ENCODE data around the gene CD63.

CD63 gene

GRCh38 chr12:55728939-55729818 is at the start of gene CD63:
Gene CD63, minus strand, starts transcription at chr12:55729009. Its CDS starts 668 bp downstream, at chr12:55728341.
- ChIA-PET CTCF (interaction anchor here (0.6 to 2.3 kb wide), 11 partner anchors 8 to 1394 kb away, joined by 3 to 37 read pairs (median 4); partner anchors contain the start of gene RDH5), POLR2A (interaction anchor here (0.5 to 2.7 kb wide), 20 partner anchors 9 to 474 kb away, joined by 3 to 24 read pairs (median 5); partner anchors contain the start of genes BLOC1S1, DNAJC14, GDF11 and ITGA7)
- Histone ChIP-seq H3K4me3 (ENCODE audit: low read depth, low read length) (peak within 1 kb of the TSS; percentile 77), H3K4me1 (ENCODE audit: control insufficient read depth, insufficient read depth, low read length) (no peaks in the 10 kb centered on the region; the same call in 1 of the 2 replicates), H3K36me3 (ENCODE audit: control insufficient read depth in 2 of 2, insufficient read depth in 1 of 2, low read length in 2 of 2) (peaks cover 12 to 36% of the 10 kb centered on the region in 2 experiments), H3K27ac (ENCODE audit: extremely low read depth, low read depth, low read length) (peak within 1 kb of the TSS; percentile 91), H3K9me3 (ENCODE audit: control insufficient read depth, insufficient read depth, low read depth, low read length) (no peaks in the 10 kb centered on the region)
- TF ChIP-seq ZNF48 (tag by site-specific recombination; IDR thresholded peaks at IDR 0.05), result no peak
- peak; percentile 36; the same call in 1 of the 2 replicates for TF ChIP-seq PBX3 (CRISPR knock-in tag; IDR thresholded peaks at IDR 0.05)
- 0 out of 2 replicates have a peak, but pooled peaks have one; percentile 25 for TF ChIP-seq PRDM1 (tag by site-specific recombination; IDR thresholded peaks at IDR 0.05)
- TF ChIP-seq GFI1B (tag by site-specific recombination; IDR thresholded peaks at IDR 0.05), result no peak
- TF ChIP-seq ZNF416 (tag by site-specific recombination; IDR thresholded peaks at IDR 0.05), result no peak
- TF ChIP-seq ZBTB48 (tag by site-specific recombination; IDR thresholded peaks at IDR 0.05), result peak; percentile 64; the same call in 1 of the 2 replicates
- no peak for TF ChIP-seq ZNF776 (tag by site-specific recombination; IDR thresholded peaks at IDR 0.05; ENCODE audit: borderline replicate concordance)
- 0 out of 2 replicates have a peak, but pooled peaks have one; percentile 35 for TF ChIP-seq ZBTB44 (tag by site-specific recombination; IDR thresholded peaks at IDR 0.05)
- no peak for TF ChIP-seq ZNF544 (tag by site-specific recombination; IDR thresholded peaks at IDR 0.05)
- peak; percentile 57 for TF ChIP-seq ZNF341 (tag by site-specific recombination; IDR thresholded peaks at IDR 0.05; ENCODE audit: low read depth)
- 0 out of 2 replicates have a peak, but pooled peaks have one; percentile 41 for TF ChIP-seq KLF17 (tag by site-specific recombination; IDR thresholded peaks at IDR 0.05)
- no peak for TF ChIP-seq MEIS1 (CRISPR knock-in tag; IDR thresholded peaks at IDR 0.05; ENCODE audit: borderline replicate concordance)
- TF ChIP-seq ZBTB20 (tag by site-specific recombination; IDR thresholded peaks at IDR 0.05), result peak; percentile 69; the same call in 1 of the 2 replicates
- peak; percentile 40; the same call in 1 of the 2 replicates for TF ChIP-seq ZBTB6 (tag by site-specific recombination; IDR thresholded peaks at IDR 0.05)
- no peak for TF ChIP-seq ZNF292 (tag by site-specific recombination; IDR thresholded peaks at IDR 0.05; ENCODE audit: borderline replicate concordance, low read depth)
- TF ChIP-seq TCF7L2 (IDR thresholded peaks at IDR 0.05; ENCODE audit: borderline replicate concordance, low read depth, low read length), result no peak
- no peak for TF ChIP-seq ZNF214 (tag by site-specific recombination; IDR thresholded peaks at IDR 0.05; ENCODE audit: borderline replicate concordance)
- no peak for TF ChIP-seq ZNF19 (tag by site-specific recombination; IDR thresholded peaks at IDR 0.05; ENCODE audit: low read depth)
- TF ChIP-seq ZSCAN30 (tag by site-specific recombination; IDR thresholded peaks at IDR 0.05), result peak; percentile 99
- TF ChIP-seq ZBTB7A (tag by site-specific recombination; IDR thresholded peaks at IDR 0.05; ENCODE audit: low read depth), result peak; percentile 79; the same call in 1 of the 2 replicates
- no peak for TF ChIP-seq ZNF658 (tag by site-specific recombination; IDR thresholded peaks at IDR 0.05)
- no peak for TF ChIP-seq ZNF768 (tag by site-specific recombination; IDR thresholded peaks at IDR 0.05)
- TF ChIP-seq ZNF488 (tag by site-specific recombination; IDR thresholded peaks at IDR 0.05), result no peak
- TF ChIP-seq ZNF629 (tag by site-specific recombination; IDR thresholded peaks at IDR 0.05), result peak; percentile 73
- no peak for TF ChIP-seq ZNF558 (tag by site-specific recombination; IDR thresholded peaks at IDR 0.05)
- TF ChIP-seq ZNF529 (tag by site-specific recombination; IDR thresholded peaks at IDR 0.05; ENCODE audit: insufficient replicate concordance), result no peak
- TF ChIP-seq ZNF16 (tag by site-specific recombination; IDR thresholded peaks at IDR 0.05; ENCODE audit: low read depth), result no peak
- TF ChIP-seq REPIN1 (tag by site-specific recombination; IDR thresholded peaks at IDR 0.05; ENCODE audit: low read depth), result no peak
